ENCODE results near the gene ME3. TPM values are rescaled to one million over a fixed set of nuclear protein-coding genes. Genes with fewer than 3 reads are reported as not detected.

Gene ME3
- total RNA-seq, 1 experiment from 2014 or later: 1.8 TPM

DNA sequence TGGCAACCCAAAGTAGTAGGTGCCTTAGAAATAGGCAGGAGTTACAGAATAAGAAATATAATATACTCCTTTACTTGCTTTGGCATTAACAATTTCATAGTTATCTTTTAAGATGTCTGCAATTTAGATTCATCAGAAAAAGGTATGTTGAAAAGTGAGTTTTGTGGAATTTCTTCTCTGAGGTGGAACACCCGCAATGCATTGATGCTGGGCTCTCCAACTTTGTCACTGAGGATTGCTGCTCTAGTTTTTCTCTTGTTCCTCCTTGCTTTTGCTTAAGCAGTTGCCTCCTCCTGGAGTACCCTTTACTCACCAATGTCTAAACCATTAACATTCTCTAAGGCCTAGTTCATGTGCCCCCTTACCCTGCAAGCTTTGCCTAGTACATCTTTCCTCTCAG, 14.1 kb upstream of the ME3 start:
- Mint-ChIP-seq H3K9me3 (no peaks in the 10 kb centered on the region), H3K4me1 (no peaks in the 10 kb centered on the region), H3K4me3 (no peak overlapping the region), H3K36me3 (no peaks in the 10 kb centered on the region), H3K27me3 (ENCODE audit: low read depth) (no peaks in the 10 kb centered on the region), H3K27ac (no peak overlapping the region)
- DNase-seq (ENCODE audit: low spot score) (no peak), ATAC-seq (no peak)
- ChIA-PET POLR2A (no interaction called here), CTCF (no interaction called here)
- TF ChIP-seq SMAD3 (CRISPR knock-in tag; IDR thresholded peaks at IDR 0.05; ENCODE audit: borderline replicate concordance): no peak
- no peak for TF ChIP-seq NFE2L1 (CRISPR knock-in tag; IDR thresholded peaks at IDR 0.05)
- no peak for TF ChIP-seq NR1H2 (CRISPR knock-in tag; IDR thresholded peaks at IDR 0.05)
- TF ChIP-seq GABPB1 (CRISPR knock-in tag; IDR thresholded peaks at IDR 0.05): no peak
- TF ChIP-seq USF2 (CRISPR knock-in tag; IDR thresholded peaks at IDR 0.05): no peak
- TF ChIP-seq, protein P1, sequence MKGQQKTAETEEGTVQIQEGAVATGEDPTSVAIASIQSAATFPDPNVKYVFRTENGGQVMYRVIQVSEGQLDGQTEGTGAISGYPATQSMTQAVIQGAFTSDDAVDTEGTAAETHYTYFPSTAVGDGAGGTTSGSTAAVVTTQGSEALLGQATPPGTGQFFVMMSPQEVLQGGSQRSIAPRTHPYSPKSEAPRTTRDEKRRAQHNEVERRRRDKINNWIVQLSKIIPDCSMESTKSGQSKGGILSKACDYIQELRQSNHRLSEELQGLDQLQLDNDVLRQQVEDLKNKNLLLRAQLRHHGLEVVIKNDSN (CRISPR knock-in tag; IDR thresholded peaks at IDR 0.05): no peak
- TF ChIP-seq RELA (CRISPR knock-in tag; IDR thresholded peaks at IDR 0.05; ENCODE audit: borderline replicate concordance): no peak
- TF ChIP-seq FOXJ3 (CRISPR knock-in tag; IDR thresholded peaks at IDR 0.05; ENCODE audit: borderline replicate concordance): no peak

DNA sequence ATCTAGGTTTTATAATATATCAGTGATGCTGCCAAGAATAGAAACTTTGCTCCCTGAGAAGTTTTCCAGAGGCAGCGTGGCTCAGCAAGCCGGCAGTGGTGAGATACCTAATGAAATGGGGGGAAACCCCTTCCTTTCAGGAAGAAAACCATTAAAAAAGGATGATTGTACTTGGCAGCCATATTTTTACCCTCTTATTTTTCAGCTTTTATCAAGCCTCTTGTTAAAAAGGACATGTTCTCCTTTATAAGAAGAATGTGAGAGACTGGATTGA, 9.0 kb upstream of the ME3 start:
- H3K4me3 Mint-ChIP-seq: no peak overlapping the region
- TF ChIP-seq, protein P2, sequence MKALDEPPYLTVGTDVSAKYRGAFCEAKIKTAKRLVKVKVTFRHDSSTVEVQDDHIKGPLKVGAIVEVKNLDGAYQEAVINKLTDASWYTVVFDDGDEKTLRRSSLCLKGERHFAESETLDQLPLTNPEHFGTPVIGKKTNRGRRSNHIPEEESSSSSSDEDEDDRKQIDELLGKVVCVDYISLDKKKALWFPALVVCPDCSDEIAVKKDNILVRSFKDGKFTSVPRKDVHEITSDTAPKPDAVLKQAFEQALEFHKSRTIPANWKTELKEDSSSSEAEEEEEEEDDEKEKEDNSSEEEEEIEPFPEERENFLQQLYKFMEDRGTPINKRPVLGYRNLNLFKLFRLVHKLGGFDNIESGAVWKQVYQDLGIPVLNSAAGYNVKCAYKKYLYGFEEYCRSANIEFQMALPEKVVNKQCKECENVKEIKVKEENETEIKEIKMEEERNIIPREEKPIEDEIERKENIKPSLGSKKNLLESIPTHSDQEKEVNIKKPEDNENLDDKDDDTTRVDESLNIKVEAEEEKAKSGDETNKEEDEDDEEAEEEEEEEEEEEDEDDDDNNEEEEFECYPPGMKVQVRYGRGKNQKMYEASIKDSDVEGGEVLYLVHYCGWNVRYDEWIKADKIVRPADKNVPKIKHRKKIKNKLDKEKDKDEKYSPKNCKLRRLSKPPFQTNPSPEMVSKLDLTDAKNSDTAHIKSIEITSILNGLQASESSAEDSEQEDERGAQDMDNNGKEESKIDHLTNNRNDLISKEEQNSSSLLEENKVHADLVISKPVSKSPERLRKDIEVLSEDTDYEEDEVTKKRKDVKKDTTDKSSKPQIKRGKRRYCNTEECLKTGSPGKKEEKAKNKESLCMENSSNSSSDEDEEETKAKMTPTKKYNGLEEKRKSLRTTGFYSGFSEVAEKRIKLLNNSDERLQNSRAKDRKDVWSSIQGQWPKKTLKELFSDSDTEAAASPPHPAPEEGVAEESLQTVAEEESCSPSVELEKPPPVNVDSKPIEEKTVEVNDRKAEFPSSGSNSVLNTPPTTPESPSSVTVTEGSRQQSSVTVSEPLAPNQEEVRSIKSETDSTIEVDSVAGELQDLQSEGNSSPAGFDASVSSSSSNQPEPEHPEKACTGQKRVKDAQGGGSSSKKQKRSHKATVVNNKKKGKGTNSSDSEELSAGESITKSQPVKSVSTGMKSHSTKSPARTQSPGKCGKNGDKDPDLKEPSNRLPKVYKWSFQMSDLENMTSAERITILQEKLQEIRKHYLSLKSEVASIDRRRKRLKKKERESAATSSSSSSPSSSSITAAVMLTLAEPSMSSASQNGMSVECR (CRISPR knock-in tag; IDR thresholded peaks at IDR 0.05; ENCODE audit: borderline replicate concordance): no peak
- ChIA-PET POLR2A (no interaction called here), CTCF (no interaction called here)
- no peaks in the 10 kb centered on the region for H3K9me3 Mint-ChIP-seq
- no peak overlapping the region for H3K27ac Mint-ChIP-seq
- H3K27me3 Mint-ChIP-seq (ENCODE audit: low read depth): no peaks in the 10 kb centered on the region
- ATAC-seq: no peak
- no peaks in the 10 kb centered on the region for H3K36me3 Mint-ChIP-seq
- H3K4me1 Mint-ChIP-seq: peaks cover 29% of the 10 kb centered on the region
- DNase-seq (ENCODE audit: low spot score): no peak

GRCh38 chr11:86680716-86681482, 8.5 kb upstream of the ME3 start:
- DNase-seq (ENCODE audit: low spot score): no peak
- no peaks in the 10 kb centered on the region for H3K9me3 Mint-ChIP-seq
- H3K27ac Mint-ChIP-seq: no peak overlapping the region
- ChIA-PET CTCF (interaction anchor here (0.7 to 1.0 kb wide), 3 partner anchors 8 to 119 kb away, joined by 3 to 4 read pairs (median 3); partner anchors contain the start of gene ME3), POLR2A (no interaction called here)
- no peaks in the 10 kb centered on the region for H3K27me3 Mint-ChIP-seq (ENCODE audit: low read depth)
- ATAC-seq: no peak
- no peaks in the 10 kb centered on the region for H3K36me3 Mint-ChIP-seq
- no peak overlapping the region for H3K4me3 Mint-ChIP-seq
- H3K4me1 Mint-ChIP-seq: peaks cover 29% of the 10 kb centered on the region
- TF ChIP-seq ZNF671 (CRISPR knock-in tag; IDR thresholded peaks at IDR 0.05): no peak
- TF ChIP-seq CREB1 (CRISPR knock-in tag; IDR thresholded peaks at IDR 0.05): no peak
- no peak for TF ChIP-seq NFYB (CRISPR knock-in tag; conservative IDR thresholded peaks at IDR 0.05; ENCODE audit: low read depth)
- no peak for TF ChIP-seq FOXP1 (CRISPR knock-in tag; IDR thresholded peaks at IDR 0.05; ENCODE audit: borderline replicate concordance)
- no peak for TF ChIP-seq ZBTB21 (CRISPR knock-in tag; IDR thresholded peaks at IDR 0.05; ENCODE audit: borderline replicate concordance)
- TF ChIP-seq, protein P3, sequence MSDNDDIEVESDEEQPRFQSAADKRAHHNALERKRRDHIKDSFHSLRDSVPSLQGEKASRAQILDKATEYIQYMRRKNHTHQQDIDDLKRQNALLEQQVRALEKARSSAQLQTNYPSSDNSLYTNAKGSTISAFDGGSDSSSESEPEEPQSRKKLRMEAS (CRISPR knock-in tag; IDR thresholded peaks at IDR 0.05): no peak
- TF ChIP-seq ZNF396 (CRISPR knock-in tag; IDR thresholded peaks at IDR 0.05; ENCODE audit: borderline replicate concordance): no peak
- no peak for TF ChIP-seq AR (CRISPR knock-in tag; IDR thresholded peaks at IDR 0.05)
- TF ChIP-seq ZNF263 (CRISPR knock-in tag; IDR thresholded peaks at IDR 0.05; ENCODE audit: low read depth): no peak
- TF ChIP-seq, protein P4, sequence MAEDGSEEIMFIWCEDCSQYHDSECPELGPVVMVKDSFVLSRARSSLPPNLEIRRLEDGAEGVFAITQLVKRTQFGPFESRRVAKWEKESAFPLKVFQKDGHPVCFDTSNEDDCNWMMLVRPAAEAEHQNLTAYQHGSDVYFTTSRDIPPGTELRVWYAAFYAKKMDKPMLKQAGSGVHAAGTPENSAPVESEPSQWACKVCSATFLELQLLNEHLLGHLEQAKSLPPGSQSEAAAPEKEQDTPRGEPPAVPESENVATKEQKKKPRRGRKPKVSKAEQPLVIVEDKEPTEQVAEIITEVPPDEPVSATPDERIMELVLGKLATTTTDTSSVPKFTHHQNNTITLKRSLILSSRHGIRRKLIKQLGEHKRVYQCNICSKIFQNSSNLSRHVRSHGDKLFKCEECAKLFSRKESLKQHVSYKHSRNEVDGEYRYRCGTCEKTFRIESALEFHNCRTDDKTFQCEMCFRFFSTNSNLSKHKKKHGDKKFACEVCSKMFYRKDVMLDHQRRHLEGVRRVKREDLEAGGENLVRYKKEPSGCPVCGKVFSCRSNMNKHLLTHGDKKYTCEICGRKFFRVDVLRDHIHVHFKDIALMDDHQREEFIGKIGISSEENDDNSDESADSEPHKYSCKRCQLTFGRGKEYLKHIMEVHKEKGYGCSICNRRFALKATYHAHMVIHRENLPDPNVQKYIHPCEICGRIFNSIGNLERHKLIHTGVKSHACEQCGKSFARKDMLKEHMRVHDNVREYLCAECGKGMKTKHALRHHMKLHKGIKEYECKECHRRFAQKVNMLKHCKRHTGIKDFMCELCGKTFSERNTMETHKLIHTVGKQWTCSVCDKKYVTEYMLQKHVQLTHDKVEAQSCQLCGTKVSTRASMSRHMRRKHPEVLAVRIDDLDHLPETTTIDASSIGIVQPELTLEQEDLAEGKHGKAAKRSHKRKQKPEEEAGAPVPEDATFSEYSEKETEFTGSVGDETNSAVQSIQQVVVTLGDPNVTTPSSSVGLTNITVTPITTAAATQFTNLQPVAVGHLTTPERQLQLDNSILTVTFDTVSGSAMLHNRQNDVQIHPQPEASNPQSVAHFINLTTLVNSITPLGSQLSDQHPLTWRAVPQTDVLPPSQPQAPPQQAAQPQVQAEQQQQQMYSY (CRISPR knock-in tag; IDR thresholded peaks at IDR 0.05): no peak
- TF ChIP-seq GTF2I (CRISPR knock-in tag; conservative IDR thresholded peaks at IDR 0.05): no peak
